ENCODE data around the gene SNX15.

The SNX15 gene

DNA sequence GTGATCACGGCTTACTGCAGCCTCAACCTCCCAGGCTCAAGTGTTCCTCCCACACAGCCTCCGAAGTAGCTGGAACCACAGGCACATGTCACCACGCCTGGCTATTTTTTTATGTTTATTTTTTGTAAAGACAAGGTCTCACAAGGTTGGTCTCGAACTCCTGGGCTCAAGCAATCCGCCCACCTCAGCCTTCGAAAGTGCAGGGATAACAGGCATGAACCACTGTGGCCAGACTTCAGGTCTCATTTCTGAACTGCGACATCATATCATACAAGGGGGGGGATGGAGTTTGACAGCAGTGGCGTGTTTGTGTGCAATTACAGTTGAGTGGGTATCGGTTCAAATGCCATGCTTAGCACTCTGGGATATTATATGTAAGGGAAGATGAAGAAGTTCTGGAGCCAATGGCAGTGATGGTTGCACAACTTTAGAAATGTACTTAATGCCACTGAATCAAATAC, 24.2 kb downstream of the SNX15 start:
- FAIRE-seq (no peak), DNase-seq (ENCODE audit: extremely low spot score, insufficient read length, low read depth) (no peak)

DNA sequence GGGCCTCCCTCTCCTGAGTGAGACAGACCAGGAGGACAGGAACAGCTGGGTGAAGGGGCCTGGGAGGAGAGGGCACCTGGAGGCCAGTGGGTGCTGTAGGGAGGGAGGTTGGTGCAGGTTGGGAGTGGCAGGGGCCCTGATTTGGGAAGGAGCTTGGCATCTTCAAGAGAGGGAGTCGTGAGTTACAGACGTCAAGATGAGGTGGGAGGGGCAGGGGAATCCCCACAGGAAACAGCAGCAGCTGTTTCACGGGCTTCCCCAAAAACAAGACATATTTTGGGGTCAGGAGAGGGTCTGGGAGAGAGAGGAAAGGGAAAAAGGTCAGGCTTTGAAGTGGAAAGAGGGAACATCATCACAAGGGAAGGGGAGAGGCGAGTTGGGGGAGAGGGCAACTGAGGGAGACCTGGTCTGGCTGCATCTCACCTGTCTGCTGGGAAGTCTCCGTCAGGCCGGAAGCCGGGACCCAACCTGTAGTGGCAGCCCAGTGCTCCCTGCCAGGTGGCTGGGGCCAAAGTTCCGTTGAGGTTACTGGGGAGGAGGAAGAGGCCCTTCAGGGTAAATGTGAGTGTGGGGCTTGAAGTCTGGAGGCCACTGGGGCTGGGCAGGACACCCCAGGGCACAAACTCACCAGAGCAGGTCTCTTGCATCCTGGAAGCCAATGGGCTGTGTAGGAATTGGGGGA, 26.7 kb downstream of the SNX15 start:
- no peak for DNase-seq (ENCODE audit: extremely low spot score, insufficient read length, low read depth)
- FAIRE-seq, result peak; percentile 31

DNA sequence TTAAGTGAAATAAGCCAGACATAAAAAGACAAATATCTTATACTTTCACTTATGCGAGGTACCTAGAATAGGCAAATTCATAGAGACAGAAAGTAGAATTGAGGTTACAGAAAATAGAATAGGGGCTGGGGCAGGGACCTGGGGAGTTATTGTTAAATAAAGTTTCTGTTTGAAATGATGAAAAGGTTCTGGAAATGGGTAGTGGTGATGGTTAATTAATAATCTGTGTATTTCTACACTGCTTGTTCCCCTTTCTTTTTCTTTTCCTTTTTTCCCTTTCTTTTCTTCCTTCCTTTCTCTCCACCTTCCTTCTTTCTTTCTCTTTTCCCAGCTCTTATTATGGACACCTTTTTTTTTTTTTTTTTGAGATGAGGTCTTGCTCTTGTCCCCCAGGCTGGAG, 28.3 kb downstream of the SNX15 start:
- FAIRE-seq (no peak), DNase-seq (ENCODE audit: extremely low spot score, insufficient read length, low read depth) (no peak)

DNA sequence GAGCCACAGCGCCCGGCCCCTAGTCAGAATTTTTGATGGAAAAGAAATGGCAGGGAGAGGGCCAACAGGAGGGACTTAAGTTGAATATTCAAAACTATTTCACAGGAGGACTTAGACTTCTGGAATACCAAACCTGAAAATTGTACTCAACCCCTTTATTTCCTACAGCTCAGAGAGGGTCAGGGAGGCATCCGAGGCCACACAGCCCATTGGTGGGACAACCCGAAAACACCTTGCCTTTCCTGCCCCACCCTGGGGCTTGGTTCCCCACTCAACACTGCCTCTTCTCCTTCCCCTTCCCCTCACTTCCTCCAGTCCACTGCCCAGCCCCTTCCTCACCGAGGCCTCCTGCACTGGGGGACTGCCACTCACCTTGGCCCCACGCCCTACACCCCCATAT, 29.8 kb downstream of the SNX15 start:
- FAIRE-seq, result no peak
- DNase-seq (ENCODE audit: extremely low spot score, insufficient read length, low read depth), result no peak

DNA sequence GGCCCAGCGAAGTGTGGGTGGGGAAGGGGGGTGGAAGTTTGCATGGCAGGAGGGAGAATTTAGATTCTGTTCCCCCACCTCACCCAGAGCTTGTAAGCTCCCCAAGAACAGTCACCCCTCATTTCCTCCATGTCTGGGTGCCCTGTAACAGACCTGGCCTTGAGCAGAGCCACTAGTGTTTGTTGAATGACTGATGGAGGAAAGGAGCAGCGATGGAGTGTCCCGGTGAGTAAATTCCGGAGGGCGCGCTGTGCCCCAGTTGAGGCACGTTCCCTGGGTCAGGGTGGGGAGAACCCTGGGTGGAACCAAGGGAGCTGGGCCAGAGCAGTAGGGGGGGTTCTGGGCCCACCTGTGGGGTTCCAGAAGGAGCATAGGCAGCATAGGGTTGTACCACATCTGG, 30.3 kb downstream of the SNX15 start:
- FAIRE-seq (no peak), DNase-seq (ENCODE audit: extremely low spot score, insufficient read length, low read depth) (no peak)

DNA sequence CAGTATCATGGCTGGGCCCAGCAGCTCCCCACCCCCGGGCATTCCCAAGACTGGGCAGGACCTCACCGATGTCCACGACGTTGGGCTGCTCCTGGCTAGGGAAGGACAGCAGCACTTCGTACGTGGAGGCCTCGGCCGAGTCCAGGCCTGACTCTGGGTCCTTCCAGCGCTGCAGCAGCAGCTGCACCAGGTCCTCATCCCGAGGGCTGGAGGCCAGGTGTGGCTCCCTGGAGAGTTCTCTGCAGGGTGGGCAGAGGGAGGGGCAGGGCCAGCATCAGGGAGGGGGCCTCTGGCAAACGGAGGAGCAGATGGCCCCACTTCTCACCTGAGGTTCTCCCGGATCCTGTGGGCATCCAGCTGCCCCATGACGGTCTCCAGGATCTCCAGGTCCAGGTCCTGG, 30.8 kb downstream of the SNX15 start:
- FAIRE-seq, result no peak

DNA sequence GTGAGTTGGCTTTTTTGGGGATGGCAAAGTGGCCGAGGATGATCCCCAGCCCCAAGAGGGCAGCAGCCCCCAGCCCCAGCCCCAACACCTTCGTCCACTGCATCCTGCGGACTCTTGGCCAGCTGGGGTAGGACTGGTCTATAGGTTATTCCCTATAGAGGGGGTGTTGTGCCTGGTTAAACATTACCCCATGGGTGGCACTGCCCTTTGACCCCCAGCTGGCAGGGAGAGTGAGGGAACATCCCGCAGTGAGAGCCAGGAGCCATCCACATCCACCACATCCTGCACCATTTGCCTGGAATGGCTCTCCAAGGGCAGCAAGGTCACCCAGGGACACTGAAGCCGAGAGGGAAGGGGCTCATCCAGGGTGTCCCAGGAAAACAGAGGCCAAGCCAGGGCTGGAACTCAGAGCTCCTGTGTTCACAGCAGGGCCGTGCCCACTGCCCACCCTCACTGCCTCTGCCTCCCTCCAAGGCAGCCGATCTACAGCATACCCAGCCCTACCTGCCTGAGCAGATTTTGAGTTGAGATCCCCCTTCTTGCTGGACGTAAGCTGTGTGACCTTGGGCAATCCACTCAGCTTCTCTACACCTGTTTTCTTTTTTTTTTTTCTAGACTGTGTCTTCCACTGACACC, 31.3 kb downstream of the SNX15 start, which contains the start of gene NAALADL1:
Gene NAALADL1, minus strand, starts transcription at position 135 of the 636 bp plus-strand sequence. Its CDS starts 32 bp downstream, at position 103.
- FAIRE-seq, result no peak
- DNase-seq (ENCODE audit: extremely low spot score, insufficient read length, low read depth), result no peak

More for the DNA sequence above, 30.8 kb downstream of the SNX15 start:
- no peak for DNase-seq (ENCODE audit: extremely low spot score, insufficient read length, low read depth)

DNA sequence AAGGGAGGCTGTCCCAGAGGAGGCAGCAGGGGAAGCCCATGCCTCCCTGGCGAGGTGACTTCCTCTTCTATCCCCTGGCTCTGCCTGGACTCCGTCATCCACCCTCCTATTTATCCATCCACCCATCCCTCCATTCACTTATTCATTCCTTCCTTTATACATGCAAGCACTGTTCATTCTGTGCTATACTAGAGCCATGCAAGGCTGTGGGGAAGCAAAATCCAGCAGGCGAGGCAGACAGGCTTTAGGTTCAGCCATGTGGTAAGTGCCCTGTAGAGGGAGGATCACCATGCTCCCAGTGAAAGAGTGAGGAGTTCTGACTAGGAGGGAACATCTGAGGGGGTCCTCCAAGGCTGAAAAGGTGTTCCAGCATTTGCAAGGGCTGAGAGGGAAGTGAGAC, 32.3 kb downstream of the SNX15 start:
- DNase-seq (ENCODE audit: extremely low spot score, insufficient read length, low read depth), result no peak

DNA sequence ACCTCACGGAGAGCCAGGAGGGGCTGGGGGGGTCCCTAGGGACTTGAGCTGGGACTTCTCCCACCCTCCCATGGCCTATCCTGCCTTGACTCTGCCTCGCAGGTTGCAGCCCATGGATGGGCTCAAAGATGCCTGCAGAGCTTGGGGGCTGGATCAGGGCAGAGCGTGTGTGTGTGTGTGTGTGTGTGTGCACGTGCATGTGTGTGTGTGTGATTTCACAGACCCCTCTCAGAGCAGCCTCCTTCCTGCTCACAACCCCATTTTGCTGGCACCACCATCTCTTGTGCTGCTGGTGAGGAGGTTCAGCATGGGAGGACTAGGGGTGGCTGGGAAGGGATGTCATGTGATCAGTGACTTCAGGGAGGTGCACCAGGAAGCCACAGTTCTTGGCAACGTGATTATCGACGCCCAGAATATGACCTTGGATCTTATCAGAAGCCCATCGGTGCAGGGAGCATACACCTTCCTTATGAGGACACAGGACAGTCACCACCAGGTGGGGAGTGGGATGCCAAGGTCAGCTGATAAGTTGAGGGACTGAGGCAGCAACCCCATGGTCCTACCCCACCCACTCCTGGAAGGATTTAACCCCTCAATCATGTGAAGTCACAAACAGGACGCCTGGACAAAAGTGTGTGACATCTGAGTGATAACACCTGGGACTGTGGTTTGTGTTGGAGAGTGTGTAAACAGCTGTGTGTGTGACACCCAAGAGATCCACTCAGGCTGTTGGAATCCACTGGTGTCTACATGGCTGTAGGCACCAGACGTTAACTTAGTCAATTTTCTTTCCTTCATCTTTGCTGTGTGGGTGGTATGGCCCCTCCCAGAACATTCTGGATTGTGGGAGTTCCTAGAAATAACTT, 33.0 kb downstream of the SNX15 start:
- DNase-seq (ENCODE audit: extremely low spot score, insufficient read length, low read depth), result no peak
- no peak for FAIRE-seq

More for the DNA sequence above, 32.3 kb downstream of the SNX15 start:
- FAIRE-seq, result no peak

DNA sequence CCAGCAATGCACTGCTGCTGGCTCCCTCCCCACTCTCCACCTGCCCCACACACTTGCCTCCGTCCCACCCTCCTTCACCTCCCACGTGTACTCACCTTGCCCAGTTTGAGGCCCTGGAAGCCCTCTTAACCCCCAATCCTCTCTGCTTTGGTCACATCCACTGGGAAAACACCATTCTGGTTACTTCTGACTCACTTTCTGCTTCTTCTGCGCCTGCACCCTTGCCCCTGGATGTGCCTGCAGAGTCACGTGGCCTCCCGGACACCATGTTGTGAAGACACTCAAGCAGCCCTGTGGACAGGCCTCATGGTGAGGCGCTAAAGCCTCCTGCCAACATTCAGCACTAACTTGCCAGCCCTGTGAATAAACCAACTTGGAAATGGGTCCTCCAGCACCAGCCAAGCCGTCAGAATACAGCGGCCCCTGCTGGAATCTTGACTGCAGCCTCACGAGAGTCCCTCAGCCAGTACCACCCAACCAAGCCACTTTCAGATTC, 33.7 kb downstream of the SNX15 start:
- FAIRE-seq (no peak), DNase-seq (ENCODE audit: extremely low spot score, insufficient read length, low read depth) (no peak)

DNA sequence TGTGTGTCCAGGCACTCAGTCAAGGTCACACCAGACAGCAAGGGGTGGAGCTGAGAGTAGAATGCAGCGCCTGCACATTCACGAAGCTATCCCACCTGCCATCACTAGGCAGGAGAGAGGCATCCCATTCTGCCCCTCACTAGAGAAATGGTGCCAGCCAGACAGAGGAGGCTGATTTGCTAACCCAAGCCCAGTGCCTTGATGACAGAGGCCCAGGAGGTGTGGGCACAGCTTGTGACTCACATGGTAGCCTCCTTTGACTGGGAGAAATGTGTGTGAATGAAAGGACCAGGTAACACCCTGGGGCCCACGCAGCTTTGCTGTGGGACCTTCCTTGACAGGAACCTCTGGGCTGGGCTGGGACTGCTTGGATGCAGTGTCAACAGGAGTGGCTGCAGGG, 36.3 kb downstream of the SNX15 start:
- FAIRE-seq (no peak), DNase-seq (ENCODE audit: extremely low spot score, insufficient read length, low read depth) (no peak)

DNA sequence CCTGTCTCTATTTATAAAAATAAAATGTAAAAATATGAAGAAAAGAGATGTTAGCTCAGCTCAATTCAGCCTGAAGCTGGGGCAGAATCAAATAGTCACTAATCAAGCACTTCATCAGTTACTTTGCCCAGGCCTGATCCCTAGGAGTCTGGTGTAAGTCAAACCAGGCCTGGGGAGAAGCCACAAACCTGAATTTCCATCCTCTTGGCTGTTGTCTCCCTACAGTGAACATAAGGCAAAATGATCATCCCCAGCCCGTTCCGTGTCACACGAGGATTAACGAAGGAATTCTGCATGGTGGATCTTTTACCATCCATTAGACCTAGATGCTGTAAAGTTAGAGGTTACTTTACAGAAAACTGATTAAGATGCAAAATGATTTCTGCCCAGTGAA, 37.6 kb downstream of the SNX15 start:
- no peak for DNase-seq (ENCODE audit: extremely low spot score, insufficient read length, low read depth)
- no peak for FAIRE-seq

DNA sequence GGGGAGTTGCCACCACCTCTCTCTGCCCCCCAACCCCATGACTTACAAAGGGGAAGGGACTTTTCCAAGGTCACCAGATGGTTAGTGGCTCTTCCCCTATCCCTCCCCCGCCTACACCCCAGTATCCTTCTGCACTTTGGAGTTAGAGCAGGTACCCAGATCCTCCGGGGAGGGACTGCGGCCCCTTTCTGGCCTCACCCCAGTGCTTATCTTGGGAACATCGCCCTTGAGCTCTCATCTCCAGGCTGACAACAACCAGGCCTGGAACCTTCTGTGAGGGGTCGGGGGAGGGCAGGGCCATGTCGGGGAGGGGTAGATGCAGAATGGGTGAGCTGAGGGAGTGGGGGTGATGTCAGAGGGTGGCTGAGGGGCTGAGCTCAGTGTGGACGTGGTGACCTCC, 38.6 kb downstream of the SNX15 start:
- FAIRE-seq (no peak), DNase-seq (ENCODE audit: extremely low spot score, insufficient read length, low read depth) (no peak)

DNA sequence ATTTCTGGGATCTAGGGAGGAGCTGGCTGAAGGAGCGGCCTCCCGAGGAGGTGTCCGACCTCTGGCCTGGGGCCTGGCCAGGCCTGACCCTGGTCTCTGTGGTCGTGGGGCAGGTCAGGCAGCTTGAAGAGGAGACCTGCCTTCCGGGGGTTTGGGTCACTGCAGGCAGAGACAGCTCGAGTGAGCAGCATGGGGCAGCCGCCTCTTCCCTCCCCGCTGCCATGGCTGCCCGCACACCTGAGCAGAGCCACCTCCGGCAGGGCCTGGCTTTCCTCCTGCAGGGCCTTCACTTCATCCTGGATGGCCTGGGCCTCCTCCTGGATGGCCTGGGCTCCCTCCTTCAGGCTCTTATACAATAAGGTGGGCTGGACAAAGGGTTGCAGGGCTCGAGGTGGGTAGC, 39.1 kb downstream of the SNX15 start:
- FAIRE-seq (no peak), DNase-seq (ENCODE audit: extremely low spot score, insufficient read length, low read depth) (no peak)

DNA sequence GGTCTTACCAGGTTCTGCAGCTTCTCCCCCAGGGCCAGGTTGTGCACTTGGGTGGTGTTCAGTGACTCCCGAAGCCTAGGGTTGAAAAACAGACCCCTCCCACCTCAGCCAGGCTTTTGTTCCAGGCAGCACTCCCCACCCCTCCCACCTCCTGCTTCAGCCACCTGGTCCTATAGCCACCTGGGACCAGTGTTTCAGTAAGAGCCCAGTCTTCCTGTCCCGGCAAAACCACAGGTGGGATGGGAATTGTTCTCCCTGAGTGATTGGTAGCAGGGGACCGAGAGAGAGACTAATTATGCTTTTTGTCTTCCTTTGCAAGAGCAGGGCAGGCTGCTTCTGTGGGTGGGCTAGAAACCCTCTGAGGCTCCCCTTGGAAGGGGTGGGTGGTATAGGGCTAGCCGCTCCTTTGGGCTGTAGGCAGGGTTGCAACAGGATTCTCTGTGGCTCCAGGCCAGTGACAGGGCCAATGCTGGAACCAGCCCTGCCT, 39.6 kb downstream of the SNX15 start:
- DNase-seq (ENCODE audit: extremely low spot score, insufficient read length, low read depth) (no peak), FAIRE-seq (no peak)

DNA sequence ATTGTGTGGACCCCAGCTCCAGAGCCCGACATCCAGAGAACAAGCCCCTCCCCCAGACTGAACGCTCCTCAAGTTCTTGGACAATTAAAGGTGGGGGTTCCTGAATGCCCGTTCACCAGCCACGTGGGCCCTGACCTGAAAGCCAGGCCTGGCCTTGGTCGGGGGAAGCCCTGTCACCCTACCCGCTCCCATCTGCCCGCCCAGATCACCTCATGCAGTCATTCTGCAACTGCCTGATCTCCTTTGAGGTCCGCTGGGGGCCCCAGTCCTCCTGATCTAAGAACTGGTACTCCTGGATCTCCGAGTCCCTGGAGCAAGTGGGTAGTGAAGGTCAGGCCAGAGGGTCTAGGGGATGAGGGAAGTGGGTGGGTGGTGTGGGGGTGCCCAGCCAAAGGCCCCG, 40.2 kb downstream of the SNX15 start:
- DNase-seq (ENCODE audit: extremely low spot score, insufficient read length, low read depth) (no peak), FAIRE-seq (no peak)

DNA sequence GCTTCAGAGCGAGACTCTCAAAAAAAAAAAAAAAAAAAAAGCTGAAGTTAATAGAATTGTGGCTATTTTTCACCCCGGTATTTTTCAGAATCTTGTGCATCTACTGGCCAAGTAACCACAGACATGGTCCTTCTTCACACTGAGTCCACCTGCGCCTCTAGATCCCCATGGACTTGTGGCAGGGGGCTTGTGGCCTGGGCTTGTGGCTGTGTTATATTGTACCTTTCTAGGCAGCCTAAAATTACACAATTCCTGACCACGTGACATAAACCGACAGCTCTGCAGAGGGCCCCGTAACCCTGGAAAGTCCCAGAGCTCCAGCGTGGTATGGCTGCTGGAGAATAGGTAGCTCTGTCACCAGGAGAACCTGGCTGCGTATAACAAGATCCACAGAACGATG, 42.0 kb downstream of the SNX15 start:
- no peak for DNase-seq (ENCODE audit: extremely low spot score, insufficient read length, low read depth)
- FAIRE-seq, result no peak

DNA sequence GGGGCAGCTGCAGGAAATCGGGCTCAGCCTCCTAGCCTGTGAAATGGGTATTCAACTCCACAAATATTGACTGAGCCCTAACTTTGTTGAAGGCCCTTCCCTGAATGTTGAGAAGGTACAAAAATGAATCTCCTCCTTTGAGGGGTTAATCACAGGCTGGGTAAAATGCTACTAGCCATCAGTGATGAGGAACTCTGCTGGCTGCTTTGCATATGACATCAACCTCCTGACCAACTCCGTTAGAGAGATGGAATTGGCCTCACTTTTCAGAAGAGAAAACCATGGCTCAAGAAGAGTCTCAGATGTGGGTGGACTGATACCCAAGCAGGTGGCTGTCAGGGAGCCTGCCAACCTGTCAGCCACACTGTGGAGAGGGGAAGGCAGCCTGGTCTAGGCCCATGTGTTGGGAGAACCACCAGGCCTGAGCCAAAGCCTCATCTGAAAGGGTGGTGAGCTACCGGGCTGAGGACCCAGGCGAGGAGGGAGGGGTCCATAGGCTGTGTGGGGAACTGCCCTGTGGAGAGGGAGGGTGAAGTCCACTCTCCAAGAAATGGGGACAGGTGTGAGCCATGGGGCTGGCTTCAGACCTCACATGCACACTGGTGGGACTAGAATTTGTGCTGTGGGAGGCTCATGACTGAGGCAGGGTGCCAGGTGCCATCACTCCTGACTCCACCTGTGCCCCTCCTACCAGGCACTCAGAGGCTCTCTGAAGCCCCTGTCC, 44.8 kb downstream of the SNX15 start:
- FAIRE-seq (peak; percentile 5), DNase-seq (ENCODE audit: extremely low spot score, insufficient read length, low read depth) (no peak)

DNA sequence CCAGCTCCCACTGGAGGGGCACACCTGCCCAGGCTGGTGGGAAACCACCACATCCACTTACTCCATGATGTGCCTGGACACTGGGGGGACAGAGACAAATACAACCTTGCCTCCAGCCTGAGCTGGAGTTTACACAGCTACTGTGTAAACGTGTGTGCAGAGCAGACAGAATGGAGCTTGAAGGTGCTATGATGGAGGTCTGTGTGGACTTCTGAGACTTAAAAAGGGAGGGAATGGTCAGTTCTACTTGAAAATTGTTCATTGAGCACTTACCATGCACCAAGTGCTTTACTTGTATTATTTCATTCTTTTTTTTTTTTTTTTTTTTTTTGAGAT, 45.4 kb downstream of the SNX15 start:
- no peak for DNase-seq (ENCODE audit: extremely low spot score, insufficient read length, low read depth)

DNA sequence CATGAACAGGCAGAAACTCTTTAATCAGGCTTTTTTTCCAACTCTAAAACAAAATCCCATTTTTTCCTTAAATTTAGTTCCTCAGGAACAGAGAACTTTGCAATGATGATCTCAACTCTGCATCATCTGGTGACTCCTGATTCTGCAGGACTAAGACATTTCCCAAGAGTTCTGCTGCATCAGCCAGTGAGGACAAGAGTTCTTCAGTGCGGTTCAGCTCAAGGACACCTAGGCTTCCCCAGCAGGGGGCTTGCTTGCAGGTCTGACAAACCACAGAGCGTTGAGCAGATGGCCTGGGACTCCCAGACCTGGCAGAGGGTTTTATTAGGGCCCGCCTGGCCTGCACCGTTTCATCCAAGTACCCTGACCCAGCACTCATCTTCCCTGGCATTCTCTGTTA, 50.2 kb downstream of the SNX15 start:
- FAIRE-seq, result no peak
- DNase-seq (ENCODE audit: extremely low spot score, insufficient read length, low read depth), result no peak

More for the DNA sequence above, 45.4 kb downstream of the SNX15 start:
- FAIRE-seq, result no peak

All from GM18507 (cell line).